ENCODE measurements around the gene F12.
"Not testable (repeated sequence)": the region's sequence is repeated elsewhere in the genome, so short reads cannot be mapped to it uniquely, and the experiment has no call there.

F12 gene

DNA sequence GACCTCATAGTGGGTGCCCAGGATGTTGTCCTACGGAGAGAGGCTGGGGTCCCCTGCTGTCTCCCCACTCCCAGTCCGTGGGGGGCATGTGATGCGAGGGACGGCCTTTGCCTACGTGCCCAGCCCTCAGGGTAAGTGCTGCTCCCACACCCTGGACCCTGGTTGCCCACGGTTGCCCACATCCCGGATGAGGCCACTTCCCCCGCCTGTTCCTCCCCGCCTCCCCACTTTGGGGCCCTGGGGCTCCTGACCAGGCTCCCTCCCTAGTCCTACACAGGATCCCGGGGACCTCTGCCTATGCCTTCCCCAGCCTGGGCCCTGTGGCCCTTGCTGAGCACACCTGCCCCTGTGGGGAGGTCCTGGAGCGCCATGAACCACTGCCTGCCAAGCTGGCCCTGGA lies 23.6 kb downstream of the F12 start:
- no peak for DNase-seq

DNA sequence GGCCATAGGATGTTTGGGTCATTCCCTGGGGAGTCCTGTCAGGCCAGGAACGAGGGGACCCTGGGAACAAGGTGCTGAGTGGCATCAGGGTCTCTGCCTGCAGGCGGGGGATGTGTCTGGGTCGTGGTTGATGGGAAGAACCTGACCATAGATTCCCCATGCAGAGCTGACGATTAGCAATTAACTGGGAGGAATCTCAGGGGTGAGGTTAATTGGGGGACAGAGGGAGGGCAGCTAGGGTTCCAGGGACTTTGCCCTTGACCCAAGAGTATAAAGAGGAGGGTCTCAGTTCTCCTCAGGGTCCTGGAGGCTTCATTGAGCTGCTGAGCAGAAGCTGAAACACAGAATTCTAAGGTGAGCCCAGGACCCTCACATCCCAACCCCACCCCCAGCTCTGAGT lies 25.2 kb downstream of the F12 start, which contains the start of gene SLC34A1:
Gene SLC34A1 (plus strand): TSS at position 301 of the 400 bp plus-strand sequence. CDS start 1,308 bp downstream, outside the sequence.
- DNase-seq: no peak

DNA sequence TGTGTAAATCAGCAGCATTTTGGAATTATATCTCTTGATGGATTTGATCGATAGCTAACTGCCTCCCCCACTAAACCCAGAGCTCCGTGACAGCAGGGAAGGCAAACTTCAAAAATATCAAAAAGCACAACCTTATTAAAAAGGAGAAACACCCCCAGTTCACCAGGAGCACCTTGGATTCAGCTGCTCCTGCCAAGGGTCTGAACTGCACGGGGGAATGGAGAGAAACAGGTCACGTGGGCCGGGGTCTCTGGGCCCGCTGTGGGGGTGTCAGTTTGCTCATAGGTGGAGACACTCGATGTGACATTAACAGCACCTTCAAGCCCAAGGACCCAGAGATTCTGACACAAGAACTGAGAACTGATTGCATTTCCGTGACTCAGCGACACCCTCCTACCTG lies 26.2 kb downstream of the F12 start:
- no peak for DNase-seq

DNA sequence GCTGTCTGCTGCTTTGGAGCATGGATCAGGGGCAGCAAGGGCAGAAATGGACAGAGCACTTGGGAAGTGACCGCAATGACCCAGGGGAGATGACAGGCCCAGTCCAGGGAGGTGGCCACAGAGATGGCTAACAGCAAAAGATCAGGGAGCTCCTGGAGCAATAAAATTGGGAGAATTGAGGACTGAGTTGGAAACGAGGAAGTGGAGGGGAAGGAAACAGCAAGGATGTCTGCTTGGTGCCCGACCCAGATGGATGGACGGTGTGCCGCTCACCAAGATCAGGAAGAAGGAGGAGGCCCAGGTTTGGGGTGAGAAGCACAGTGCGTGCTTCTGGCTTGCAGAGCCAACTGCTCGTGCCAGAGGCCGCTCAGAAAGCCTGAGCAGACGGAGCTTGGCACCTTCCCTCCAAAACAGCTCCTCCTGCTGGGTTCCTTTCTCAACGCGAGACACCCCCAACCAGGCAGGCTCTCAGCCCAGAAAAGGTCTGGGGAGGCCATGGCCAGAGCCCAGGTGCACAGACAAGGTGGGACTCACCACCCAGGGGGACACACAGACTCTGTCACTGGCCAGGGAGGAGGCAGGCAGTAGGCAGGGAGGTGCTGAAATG lies 26.8 kb downstream of the F12 start:
- no peak for DNase-seq

DNA sequence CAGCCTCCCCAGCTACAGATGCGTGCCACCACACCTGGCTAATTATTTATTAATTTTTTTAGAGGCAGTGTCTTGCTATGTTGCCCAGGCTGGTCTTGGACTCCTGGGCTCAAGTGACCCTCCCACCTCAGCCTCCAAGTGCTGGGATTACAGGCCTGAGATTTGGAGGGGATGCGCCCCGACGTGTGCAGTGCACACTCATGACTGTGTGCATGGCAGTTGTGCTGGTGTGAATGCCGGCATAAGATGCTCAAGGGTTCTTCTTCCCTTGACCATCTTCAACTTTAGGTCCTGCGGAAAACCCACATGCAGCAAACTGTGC lies 28.6 kb downstream of the F12 start:
- no peak for DNase-seq

DNA sequence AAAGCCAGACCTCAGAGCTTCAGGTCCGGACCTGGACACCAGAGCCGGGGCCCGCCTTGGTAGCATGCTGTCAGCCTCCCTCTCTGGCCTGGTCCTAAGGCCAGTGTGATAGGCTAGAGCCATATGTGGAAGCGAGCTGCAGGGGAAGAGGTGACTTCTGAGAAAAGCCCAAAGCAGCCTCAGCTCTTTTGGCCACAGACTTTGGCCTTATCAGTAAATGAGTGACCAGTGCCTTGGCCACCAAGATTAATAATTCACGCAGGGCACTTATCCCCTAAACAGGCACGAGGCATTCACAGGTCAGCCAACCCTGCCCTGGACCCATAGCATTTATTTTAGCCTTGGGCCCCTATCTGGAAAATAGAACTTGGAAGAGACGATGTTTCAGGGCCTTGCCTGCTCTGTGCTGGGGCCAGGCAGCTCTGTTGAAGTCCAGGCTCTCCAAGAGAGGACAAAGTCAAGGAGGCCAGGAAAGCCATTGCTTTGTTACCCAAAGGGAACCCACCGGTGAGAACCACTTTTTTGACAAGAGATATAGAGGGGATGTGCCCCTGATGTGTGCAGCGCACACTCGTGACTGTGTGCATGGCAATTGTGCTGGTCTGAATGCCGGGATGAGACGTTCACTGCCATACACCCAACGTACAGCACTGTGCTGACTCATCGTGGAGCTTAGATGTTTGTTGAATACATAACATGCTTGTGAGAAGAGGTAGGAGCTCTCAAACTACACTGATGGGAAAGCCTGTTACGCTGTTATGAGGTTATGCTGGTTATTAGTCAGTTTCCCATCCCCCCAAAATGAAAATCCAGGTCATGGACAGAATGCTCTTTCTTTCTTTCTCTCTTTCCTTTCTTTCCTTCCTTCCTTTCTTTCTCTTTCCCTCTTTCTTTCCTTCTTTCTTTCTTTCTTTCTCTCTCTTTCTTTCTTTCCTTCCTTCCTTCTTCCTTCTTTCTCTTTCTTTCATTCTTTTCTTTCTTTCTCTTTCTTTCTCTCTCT lies 30.2 kb downstream of the F12 start:
- DNase-seq: peak in 1 of 2 experiments; percentile 22

DNA sequence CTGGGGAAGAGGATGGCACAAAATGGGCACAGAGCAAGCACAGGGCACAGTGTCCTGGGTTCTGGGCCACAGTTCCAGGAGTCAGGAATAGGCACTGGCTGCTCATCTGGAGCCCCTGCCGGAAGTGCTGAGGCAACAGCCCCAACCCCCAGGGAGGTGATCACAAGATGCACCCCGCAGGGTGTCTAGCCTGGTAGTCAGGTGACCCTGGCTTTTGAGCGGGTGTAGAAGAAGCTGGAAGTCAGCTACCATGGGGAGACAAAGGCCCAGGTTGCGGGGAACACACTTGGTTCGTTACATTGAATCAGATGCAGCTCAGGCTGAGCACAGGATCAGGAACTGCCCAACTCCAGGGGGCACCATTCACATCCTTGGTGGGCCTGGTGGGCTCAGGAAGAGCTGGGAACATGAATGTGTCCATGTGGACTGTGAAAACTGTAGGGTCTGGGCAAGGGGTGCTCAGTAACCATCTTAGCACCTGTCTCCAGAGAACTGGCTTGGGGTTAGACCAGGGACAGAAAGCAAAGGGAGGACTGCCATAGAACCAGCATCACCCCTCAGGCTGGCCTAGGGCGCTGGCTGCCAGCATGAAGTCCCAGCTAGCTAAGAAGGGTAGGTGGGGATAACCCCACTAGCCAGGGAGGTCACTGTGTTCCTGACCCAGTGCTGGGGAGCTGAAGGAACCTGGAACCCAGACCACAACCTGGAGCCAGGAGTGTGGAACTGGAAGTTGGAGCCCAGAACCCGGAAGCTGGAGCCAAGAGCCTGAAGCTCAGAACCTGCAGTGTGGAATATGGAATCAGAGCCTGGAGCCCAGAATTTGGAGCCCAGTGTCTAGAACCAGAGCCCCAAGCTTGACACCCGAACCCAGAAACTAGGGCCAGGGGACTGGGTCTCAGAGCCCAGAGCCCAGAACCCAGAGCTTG lies 31.2 kb downstream of the F12 start:
- no peak for DNase-seq

DNA sequence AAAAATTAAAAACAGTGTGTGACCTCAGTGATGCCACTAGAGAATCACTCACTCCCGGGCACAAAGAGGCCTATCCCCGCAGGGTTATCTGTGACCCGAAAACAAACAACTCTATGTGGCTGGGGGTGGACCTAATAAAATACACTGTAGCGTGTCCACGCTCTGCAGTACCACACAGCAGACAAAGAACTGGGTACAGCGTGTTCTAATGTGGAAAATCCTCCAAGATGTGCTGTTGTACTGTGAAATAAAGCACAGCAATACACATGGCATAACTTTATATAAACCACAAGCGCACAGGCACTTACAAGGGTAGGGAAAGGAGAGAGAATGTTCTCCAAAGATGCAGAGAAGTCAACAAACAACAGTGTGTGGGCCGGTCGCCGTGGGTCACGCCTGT lies 33.3 kb downstream of the F12 start:
- DNase-seq: no peak

DNA sequence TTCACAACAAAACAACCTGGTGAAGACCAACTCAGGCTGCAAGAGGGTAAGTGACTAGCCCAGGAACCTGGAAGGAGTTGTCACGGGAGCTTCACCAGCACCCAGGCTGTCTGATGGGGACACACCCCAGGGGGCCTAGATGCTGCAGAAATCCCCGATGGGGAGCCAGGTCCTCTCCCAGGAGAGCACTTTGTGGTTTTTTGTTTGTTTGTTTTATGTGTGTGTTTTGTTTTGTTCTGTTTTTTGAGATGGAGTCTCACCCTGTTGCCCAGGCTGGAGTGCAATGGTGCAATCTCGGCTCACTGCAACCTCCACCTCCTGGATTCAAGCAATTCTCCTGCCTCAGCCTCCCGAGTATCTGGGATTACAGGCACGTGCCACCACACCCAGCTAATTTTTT lies 33.8 kb downstream of the F12 start:
- not testable (repeated sequence) for DNase-seq

DNA sequence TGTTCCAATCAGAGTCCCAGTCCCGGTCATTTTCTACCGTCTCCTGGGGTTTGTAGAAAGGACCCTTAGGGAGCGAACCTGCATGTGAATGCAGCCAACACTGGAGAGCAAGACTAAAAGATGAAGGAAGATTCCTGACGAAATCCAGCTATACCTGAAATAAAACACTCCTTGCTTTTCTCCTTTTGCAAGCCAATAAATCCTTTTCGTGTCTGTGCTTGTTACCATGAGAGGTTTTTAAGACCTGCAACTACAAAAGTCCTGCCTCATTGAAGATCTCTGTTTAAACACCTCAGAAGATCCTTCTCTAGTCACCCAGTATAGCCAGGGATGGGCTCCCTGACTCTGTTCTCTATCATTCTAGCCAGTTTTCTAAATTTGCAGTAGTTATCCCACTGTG lies 35.2 kb downstream of the F12 start:
- DNase-seq: no peak

DNA sequence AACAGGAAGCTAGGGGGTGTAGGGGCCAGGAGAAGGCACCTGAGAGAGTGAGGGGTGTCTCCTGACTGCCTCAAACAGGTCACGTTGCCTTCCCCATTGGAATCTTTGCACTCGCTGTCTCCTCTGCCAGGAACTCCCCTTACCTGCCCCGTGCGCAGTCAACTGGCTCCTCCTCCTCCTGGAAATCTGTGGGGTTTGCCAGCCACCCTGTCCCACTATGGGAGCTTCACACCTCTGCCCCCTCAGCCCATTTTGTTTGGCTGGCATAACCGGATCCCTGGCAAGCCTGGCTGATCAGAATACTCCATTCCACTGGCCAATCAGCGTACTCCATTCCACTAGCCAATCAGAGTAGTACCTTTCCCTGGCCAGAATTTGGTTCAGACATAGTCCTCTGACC lies 35.6 kb downstream of the F12 start:
- DNase-seq: no peak

DNA sequence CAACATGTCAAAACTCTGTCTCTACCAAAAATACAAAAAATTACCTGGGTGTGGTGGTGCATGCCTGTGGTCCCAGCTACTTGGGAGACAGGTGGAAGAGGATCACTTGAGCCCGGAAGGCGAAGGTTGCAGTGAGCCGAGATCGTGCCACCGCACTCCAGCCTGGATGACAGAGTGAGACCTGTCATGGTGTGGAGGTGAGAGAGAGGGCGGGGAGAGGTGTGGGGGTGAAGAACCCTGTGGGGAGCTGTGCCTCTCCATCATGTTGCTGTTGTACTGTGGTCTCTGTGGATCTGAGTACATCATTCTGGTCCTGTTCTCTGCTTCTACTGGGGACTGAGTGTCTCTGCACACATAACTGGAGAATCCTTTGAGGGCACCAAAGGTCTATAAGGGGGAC lies 36.5 kb downstream of the F12 start:
- DNase-seq: no peak

DNA sequence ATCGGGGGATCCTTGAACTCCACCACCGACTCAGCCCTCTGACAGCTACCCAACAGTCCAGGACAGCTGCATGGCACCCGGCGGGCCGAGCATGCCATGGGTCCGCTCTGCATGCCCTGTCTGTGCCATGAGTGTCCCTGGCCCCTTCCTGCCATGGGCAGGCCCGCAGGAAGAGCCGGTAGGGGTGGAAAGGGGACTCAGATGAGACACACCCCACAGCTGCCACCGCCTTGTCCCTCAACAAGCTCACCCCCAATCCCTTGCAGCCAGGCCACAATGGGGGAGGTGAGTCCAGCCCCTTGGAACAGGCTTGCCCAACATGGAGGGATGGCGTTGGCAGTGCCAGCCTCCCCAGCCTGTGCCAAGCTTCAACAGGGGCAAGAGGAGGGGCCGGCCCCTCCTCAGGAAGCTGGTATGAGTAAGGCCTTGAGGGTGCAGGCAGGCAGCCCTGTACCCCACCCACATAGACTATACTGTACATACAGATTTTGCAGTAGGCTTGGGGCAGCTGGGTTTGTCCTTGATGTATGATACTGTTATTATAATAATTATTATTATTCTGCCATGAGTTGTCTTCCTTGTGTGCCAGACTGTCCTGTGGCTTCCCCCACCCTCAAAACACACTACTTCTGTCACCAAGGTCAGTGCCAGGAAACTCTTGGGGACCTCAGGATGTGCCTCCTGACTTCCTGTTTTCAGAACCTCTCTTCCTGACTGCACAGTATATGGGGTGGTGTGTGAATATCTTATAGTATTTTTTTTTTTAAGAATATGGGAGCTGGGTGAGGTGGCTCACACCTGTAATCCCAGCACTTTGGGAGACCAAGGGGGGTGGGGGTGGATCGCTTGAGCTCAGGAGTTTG lies 37.1 kb downstream of the F12 start:
- peak in 1 of 2 experiments; percentile 31 for DNase-seq

DNA sequence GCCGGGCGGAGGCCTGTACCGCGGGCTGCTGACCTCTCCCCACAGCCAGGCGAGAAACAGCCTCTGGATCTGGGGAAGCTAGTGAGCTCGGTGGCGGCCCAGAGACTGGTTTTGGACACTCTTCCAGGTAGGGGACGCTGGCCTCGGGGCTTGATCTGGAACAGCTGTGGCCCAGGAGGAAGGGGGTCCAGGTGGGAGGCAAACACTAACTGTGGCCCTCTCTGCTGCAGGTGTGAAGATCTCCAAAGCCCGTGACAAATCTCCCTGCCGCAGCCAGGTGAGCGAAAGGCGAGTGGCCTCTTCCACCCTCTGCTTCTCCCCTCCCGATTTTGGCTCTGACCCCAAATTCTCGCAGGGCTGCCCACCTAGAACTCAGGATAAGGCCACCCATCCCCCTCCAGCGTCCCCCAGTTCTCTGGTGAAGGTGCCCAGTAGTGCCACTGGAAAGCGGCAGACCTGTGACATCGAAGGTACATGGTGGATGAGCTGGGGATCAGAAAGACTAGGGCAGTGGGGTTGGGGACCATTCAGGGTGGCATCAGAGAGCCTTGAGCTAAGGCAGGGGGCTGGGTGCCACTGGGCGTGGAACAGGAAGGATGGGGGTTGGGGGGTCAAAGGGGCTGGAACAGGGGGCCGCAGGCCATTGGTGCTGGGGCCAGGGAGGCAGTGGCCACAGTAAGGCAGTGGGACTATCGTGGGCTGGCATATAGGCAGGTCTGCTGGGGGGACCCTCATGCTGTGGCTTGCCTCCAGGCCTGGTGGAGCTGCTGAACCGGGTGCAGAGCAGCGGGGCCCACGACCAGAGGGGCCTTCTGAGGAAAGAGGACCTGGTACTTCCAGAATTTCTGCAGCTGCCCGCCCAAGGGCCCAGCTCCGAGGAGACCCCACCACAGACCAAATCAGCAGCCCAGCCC lies 38.0 kb downstream of the F12 start:
- DNase-seq: no peak

DNA sequence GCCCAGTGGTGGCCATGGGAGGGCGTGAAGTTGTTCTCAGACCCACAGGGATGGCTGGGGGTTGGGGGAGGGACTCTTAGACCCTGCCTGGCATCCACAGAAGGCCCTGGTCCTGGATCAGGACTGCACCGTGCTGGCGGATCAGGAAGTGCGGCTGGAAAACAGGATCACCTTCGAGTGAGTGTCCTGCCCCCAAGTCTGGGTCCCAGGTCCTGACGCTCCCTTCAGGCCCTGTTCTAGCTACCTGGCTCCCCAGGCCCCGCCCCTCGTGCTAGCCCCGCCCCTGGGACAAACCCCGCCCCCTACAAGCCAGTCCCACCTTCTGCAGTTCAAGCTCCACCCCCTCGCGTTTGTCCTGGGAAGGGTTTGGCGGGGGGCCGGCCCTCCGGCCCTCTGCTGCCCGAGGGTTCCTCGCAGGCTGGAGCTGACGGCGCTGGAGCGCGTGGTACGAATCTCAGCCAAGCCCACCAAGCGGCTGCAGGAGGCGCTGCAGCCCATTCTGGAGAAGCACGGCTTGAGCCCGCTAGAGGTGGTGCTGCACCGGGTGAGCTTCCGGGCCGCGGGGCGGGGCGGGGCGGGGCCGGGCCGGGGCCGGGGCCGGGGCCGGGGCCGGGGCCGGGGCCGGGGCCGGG lies 38.8 kb downstream of the F12 start:
- DNase-seq: peak; percentile 23 to 36

DNA sequence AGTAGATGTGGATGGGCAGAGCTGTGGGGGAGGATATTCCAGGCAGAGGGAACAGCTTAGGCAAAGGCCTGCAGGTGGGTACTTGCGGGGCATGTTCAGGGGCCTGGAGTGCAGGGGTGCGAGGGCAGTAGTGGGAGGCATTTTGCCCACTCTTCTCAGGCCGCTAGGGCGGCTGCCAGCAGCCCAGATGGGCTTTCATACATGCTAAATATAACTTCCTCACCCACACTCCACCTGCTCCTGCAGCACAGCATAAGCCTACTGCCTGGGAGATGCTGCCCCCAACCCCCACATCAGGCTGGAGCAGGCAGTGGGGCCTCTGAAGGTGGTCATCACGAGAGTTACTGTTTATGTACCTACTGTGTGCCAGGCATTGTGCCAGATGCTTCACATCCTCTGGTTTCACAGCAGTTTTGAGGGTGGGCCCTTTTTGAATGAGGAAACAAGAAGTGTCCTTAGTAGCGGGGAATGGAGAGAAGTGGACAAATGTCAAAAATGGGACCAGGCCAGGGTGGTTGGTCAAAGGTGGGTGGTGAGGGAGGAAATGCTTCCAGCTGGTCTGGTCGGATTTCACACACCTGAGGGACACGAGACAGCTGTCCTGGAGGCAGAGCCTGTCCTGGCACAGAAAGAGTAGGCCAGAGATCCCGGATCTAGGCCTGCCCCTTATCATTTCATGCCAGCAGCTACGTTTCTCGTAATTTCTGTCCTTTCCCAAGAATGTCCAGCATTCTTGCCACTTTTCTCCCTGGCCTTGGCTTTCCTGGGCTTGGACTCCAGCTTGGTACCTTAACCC lies 39.5 kb downstream of the F12 start:
- DNase-seq: no peak

DNA sequence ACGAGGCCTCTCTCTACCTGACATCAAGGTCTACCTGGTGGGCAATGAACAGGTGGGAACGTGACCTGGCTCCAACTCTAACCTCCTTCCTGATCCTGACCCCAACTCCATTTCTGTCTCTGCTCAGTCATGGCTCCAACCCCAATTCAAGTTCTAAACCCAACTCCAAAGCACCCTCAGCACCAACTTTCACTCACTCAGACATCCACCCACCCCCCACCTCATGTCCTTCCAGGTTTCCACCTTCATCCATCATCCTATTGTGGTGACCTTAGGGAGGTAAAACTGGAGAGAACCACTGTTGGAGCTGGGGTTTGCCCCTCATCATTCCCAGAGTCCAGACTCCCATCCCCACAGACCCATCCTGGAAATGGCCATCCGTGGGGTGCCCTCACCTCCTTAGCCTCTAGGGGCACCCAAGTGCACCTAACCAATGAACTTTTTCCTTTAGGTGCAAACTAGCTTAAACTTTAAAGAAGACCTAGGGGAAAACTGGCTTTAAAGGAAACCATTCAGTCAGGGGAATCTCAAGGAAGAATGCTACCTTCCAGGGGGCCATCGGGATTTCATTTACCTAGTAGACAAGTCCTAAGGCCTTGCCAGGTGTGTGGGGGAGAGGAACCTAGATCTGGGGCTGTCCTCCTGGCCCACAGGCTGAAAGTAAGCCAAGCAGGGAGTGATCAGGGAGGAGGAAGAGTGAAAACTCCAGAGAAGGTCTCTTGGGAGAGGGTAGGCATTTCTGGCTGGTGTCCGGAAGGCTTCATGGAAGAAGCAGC lies 40.3 kb downstream of the F12 start:
- no peak for DNase-seq

DNA sequence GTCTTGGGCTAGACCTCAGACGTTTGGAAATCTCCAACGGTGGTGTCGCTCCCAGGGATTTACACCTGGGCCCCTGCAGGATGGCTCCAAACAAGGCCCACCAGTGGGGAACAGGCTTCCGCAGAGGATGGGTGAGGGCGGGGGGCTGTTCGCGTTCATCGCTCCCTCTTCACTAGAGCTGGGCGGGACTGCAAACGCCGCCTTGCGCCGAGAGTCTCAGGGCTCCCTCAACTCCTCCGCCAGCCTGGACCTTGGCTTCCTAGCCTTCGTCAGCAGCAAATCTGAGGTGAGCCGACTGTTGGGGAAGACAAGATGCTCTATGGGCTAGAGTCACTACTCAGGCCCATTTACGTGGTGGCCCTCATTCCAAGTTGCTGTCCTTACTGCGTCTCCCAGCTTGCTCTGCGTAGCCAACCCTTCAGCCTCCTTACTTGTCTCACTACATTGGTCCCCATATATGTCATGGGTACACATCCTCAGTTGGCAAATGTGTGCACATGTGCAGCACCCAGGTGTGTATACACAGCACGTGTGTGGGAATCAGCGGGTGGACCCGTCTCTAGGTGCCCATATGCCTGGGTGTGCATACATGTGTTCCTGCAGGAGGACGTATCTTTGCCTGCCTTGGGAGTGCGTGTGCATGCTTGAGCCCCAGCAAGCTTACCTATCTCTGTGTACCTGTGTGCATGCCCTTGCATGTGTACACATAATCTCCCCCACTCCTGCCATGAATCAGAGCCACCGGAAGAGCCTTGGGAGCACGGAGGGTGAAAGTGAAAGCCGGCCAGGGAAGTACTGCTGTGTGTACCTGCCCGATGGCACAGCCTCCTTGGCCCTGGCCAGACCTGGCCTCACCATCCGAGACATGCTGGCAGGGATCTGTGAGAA lies 41.1 kb downstream of the F12 start:
- DNase-seq: no peak

All from activated CD4-positive, alpha-beta T cell treated with anti-CD3 and anti-CD28 coated beads, Interleukin-2, amount 50 U/mL, for 4 hours (primary cell).